LNCAP (cell line): ENCODE results near the gene PBLD.

ENCODE experiments used
- TF ChIP-seq, protein P1 (sequence below): fragments of 450-650 bp; IDR thresholded peaks from 2 replicates; pipeline ENCODE4 v1.5.1; 2017; ENCODE audit warnings: mild to moderate bottlenecking

Gene PBLD

DNA sequence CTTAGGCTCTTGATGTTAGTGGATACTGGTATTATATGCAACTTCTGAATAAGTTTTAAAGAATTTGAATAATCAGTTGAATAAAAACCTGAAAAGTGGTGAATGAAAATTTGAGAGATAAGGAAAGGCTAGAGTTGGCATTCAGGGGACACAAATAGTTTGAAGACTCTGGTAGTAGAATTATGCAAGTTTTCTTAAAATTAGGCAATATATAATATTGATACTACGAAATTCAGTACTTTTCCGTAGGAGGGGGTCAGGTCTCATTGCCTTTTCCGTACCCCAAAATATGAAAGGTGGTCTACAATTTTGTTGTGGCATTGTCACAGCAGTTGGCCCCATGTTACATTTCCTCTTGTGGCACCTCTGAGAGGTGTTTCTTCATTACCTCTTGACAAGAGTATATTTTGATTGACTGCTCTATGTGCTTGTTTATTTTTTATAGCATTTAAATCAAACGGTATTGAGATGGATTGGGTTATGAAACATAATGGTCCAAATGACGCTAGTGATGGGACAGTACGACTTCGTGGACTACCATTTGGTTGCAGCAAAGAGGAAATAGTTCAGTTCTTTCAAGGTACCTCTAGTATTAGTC lies 4.1 kb upstream of the PBLD start:
- TF ChIP-seq, protein P1, sequence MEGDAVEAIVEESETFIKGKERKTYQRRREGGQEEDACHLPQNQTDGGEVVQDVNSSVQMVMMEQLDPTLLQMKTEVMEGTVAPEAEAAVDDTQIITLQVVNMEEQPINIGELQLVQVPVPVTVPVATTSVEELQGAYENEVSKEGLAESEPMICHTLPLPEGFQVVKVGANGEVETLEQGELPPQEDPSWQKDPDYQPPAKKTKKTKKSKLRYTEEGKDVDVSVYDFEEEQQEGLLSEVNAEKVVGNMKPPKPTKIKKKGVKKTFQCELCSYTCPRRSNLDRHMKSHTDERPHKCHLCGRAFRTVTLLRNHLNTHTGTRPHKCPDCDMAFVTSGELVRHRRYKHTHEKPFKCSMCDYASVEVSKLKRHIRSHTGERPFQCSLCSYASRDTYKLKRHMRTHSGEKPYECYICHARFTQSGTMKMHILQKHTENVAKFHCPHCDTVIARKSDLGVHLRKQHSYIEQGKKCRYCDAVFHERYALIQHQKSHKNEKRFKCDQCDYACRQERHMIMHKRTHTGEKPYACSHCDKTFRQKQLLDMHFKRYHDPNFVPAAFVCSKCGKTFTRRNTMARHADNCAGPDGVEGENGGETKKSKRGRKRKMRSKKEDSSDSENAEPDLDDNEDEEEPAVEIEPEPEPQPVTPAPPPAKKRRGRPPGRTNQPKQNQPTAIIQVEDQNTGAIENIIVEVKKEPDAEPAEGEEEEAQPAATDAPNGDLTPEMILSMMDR = no peak

DNA sequence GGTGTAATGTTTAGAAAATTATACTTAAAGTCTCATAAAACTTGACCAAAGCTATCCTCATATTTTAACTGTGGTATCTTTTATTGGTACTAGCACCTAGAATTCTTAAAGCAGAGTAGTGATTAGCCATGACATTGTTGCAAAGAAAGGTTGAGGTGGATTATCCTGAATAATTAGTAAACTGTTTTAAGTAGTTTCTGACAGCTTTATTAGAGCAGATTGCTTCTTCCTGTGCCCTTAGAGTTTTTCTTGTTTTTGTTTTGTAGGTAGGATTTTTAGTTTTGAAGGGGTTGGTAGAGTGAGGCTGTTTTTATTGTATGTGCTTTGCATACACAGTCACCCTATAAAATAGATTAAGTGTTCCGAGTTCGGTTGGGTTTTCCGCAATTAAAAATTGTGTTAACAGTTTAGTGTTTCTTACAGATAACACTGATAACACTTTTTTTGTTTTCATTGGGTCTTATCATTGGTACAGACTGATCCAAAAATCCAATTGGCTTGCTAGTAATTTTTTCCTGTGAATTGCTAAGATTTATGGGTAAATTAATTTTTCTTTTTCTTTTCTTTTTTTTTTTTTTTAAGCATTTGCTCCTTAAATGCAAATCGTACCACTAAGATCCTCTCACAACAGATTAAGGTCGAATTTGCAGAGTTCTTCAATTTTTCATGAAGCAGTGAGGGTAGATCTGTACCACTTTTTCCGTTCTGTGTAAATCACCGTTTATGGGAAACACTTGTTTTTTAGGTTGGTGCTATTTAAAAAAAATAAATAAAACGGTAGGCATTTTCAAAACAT lies 2.1 kb upstream of the PBLD start:
- TF ChIP-seq, protein P1 = no peak

DNA sequence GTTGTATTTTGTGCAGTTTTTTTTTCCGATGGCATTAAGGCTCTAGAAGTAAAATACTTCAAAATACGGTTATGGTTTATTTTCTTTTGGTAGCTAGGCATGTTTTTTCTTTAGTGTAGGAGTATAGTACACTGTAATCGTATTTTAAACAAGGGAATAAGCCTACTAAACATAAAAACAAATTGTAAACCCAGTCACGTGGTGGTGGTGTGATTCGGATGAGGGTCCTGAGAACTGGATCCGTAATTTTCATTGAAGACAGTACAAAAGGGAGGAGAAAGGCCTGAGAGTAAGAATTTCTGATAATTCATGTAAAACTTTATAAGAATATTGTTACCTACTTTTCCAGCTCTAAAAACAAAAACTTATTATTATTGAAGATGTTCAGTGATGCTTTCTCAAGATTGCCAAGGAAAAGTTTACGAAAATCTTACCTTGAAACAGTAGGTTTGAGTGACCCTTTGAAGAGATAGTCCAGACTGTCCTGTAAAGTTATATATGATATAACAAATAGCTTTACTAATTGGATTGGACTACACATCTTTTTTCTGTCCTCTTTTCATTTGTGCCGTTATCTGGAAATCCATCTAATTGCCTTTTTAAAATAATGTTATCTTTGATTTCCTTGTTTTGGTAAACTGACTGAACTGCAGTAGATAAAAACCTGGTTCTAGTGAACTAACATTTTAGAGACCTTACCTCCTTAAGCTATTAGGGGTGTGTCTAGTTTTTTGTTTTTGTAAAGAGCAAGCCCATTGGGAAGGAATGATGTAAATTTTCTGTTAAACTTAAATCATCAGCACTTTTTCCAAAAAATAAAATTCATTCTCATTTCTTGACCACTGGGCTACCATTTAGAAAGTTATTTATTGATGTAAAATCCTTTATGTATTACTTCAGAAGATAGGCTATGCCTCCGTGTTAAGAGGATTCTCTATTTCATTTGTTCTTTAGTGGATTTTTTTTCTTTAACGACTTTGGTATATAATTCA lies 1.0 kb upstream of the PBLD start:
- TF ChIP-seq, protein P1 = no peak

DNA sequence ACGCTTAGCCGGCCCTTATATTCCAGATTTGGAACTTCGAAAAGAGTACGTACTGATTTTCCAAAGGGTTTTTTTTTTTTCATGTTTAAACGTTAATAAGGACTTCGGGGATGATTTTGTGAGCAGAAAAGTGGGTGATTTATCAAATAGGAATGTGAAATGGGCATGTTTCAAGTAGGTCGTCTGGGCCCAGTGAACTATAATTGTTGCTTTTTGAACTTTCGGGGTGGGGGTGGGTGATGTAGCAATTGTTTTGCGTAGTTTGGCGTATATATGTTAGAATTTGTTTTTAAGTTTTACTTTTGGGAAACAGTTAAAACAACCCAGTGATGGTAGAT lies 299 bp upstream of the PBLD start:
- TF ChIP-seq, protein P1 = no peak

DNA sequence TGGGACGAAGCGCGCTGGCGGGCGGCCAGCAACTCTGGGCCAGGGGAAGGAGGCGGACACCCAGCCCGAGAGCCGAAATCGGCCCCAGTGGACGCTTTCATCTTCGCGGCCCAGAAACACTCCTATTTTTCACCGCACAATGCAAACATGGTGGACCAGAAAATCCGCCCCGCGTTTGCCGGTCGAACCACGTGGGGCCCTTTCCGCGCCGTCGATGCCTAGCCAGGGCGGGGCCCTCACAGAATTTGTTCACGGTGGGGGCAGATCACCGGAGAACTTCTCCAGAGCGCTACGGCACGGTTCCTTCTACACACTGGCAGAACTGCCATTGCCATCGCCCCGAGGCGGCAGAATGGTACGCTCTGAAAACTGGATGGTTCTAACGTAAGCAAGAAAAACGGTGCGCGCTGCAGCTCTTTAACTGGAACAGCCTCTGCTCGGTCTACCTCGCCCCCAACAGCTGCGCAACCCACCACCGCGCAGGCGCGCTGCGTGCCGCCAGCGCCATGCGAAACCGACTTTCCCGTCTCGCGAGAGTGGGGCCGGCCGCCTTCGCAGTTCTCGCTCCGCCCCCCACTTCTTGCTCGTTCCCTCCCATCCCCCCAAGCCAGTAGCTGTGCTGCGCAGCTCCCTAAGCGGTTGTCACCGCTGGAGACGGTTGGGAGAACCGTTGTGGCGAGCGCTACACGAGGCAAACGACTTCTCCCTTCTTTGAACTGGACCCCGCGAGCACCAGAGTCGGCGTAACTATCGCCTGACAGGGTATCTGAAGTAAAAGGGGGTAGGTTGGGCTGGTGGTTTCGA lies 1.1 kb downstream of the PBLD start, which contains the start of gene HNRNPH3:
Gene HNRNPH3 (plus strand): TSS at position 610 of the 804 bp plus-strand sequence. CDS start 5,158 bp downstream, outside the sequence.
- TF ChIP-seq, protein P1 = no peak

GRCh38 chr10:68330852-68331454 lies 1.8 kb downstream of the PBLD start:
- TF ChIP-seq, protein P1 = no peak
